WERI-Rb-1 (cell line): ENCODE data around the gene TAF8.

Source experiments
- DNase-seq: peaks from one replicate; pipeline ENCODE4 v3.0.0-alpha.2; 2020
- H3K27ac ChIP-seq: fragments of 250-450 bp; sonication (Bioruptor Pico); 2 replicates; pipeline ENCODE4 v1.5.1; 2020; ENCODE audit warnings: mild to moderate bottlenecking, moderate library complexity
- H3K27me3 ChIP-seq: fragments of 250-450 bp; sonication (Bioruptor Pico); 2 replicates; pipeline ENCODE4 v1.5.1; 2021; ENCODE audit warnings: mild to moderate bottlenecking, low read depth, moderate library complexity; ENCODE audit not compliant: insufficient read depth, severe bottlenecking
- H3K36me3 ChIP-seq: fragments of 250-450 bp; sonication (Bioruptor Pico); 2 replicates; pipeline ENCODE4 v1.5.1; 2020; ENCODE audit warnings: mild to moderate bottlenecking, moderate library complexity
- H3K4me3 ChIP-seq: 2 replicates; pipeline ENCODE4 v1.5.1; 2011; ENCODE audit warnings: low read depth, mild to moderate bottlenecking, control low read depth, low read length
- H3K9me3 ChIP-seq: fragments of 250-450 bp; sonication (Bioruptor Pico); 2 replicates; pipeline ENCODE4 v1.5.1; 2021; ENCODE audit warnings: mild to moderate bottlenecking, moderate library complexity; ENCODE audit not compliant: severe bottlenecking
- CTCF ChIP-seq: IDR thresholded peaks from 2 replicates; pipeline ENCODE4 v1.5.1; 2011; ENCODE audit warnings: low read depth, mild to moderate bottlenecking, control low read depth, inconsistent platforms, low read length

The TAF8 gene

GRCh38 chr6:42010185-42010891 is 40.0 kb upstream of the TAF8 start:
- H3K4me3 ChIP-seq = no peak overlapping the region
- H3K27me3 ChIP-seq = no peaks in the 10 kb centered on the region
- peak; percentile 83 for DNase-seq
- no peaks in the 10 kb centered on the region for H3K36me3 ChIP-seq
- 0 out of 2 replicates have a peak, but pooled peaks have one; percentile 3 for TF ChIP-seq CTCF
- H3K9me3 ChIP-seq = no peaks in the 10 kb centered on the region
- H3K27ac ChIP-seq = peak overlapping the region; percentile 59

GRCh38 chr6:42010909-42011308 is 39.4 kb upstream of the TAF8 start:
- H3K4me3 ChIP-seq = no peak overlapping the region
- no peaks in the 10 kb centered on the region for H3K9me3 ChIP-seq
- peak overlapping the region; percentile 59 for H3K27ac ChIP-seq
- no peak for DNase-seq
- H3K36me3 ChIP-seq = no peaks in the 10 kb centered on the region
- TF ChIP-seq CTCF = no peak
- no peaks in the 10 kb centered on the region for H3K27me3 ChIP-seq

- no peak for DNase-seq
- H3K27ac ChIP-seq = no peak overlapping the region
- no peak overlapping the region for H3K4me3 ChIP-seq
- no peaks in the 10 kb centered on the region for H3K36me3 ChIP-seq
- no peaks in the 10 kb centered on the region for H3K27me3 ChIP-seq
- H3K9me3 ChIP-seq = no peaks in the 10 kb centered on the region
- no peak for TF ChIP-seq CTCF
These were observed 37.7 kb upstream of the TAF8 start for GRCh38 chr6:42012501-42013133.

- TF ChIP-seq CTCF = no peak
- no peak for DNase-seq
- Histone ChIP-seq H3K36me3 (no peaks in the 10 kb centered on the region), H3K9me3 (no peaks in the 10 kb centered on the region), H3K4me3 (no peak overlapping the region), H3K27me3 (no peaks in the 10 kb centered on the region), H3K27ac (no peak overlapping the region)
These were observed 37.2 kb upstream of the TAF8 start for GRCh38 chr6:42013134-42013516.

GRCh38 chr6:42017021-42017643 is 33.2 kb upstream of the TAF8 start:
- H3K9me3 ChIP-seq = no peaks in the 10 kb centered on the region
- H3K27me3 ChIP-seq = no peaks in the 10 kb centered on the region
- no peak for TF ChIP-seq CTCF
- H3K27ac ChIP-seq = no peak overlapping the region
- no peaks in the 10 kb centered on the region for H3K36me3 ChIP-seq
- no peak overlapping the region for H3K4me3 ChIP-seq
- no peak for DNase-seq
